ENCODE results near the gene KRTAP12-3.
A peak's percentile ranks its signal among the peaks of the same experiment; 100 is the strongest.
"Not testable (repeated sequence)": the region's sequence is repeated elsewhere in the genome, so short reads cannot be mapped to it uniquely, and the experiment has no call there.

KRTAP12-3 gene

GRCh38 chr21:44653123-44653522, 4.6 kb upstream of the KRTAP12-3 start:
- no peak for DNase-seq

- no peak for DNase-seq
Measured at GRCh38 chr21:44653656-44654575, 3.8 kb upstream of the KRTAP12-3 start.

GRCh38 chr21:44654576-44655175, 3.1 kb upstream of the KRTAP12-3 start, which contains the start of gene KRTAP12-4:
KRTAP12-4 (minus strand) TSS chr21:44654659; CDS start chr21:44654614, 45 bp downstream.
- no peak for DNase-seq

GRCh38 chr21:44656868-44657267, 864 bp upstream of the KRTAP12-3 start:
- no peak for DNase-seq

- DNase-seq, result no peak
Measured at GRCh38 chr21:44658541-44658910, 794 bp downstream of the KRTAP12-3 start.

GRCh38 chr21:44658913-44659595, 1.3 kb downstream of the KRTAP12-3 start:
- peak in 1 of 4 experiments; percentile 0 for DNase-seq

- DNase-seq, result not testable (repeated sequence)
Measured at GRCh38 chr21:44661567-44661966, 3.8 kb downstream of the KRTAP12-3 start.

GRCh38 chr21:44664691-44665090, 7.0 kb downstream of the KRTAP12-3 start:
- DNase-seq, result no peak

GRCh38 chr21:44666401-44667320, 8.9 kb downstream of the KRTAP12-3 start, which contains the start of gene KRTAP12-2:
KRTAP12-2 (minus strand) TSS chr21:44666927; CDS start chr21:44666886, 41 bp downstream.
- no peak for DNase-seq

- no peak for DNase-seq
Measured at GRCh38 chr21:44667612-44668011, 9.9 kb downstream of the KRTAP12-3 start.

GRCh38 chr21:44670642-44671432, 13.1 kb downstream of the KRTAP12-3 start:
- no peak for DNase-seq

- DNase-seq, result no peak
Measured at GRCh38 chr21:44671911-44672310, 14.2 kb downstream of the KRTAP12-3 start.

GRCh38 chr21:44677881-44678280, 20.1 kb downstream of the KRTAP12-3 start:
- no peak for DNase-seq

- DNase-seq, result no peak
Measured at GRCh38 chr21:44681152-44681551, 23.4 kb downstream of the KRTAP12-3 start.

GRCh38 chr21:44681861-44682579, 24.3 kb downstream of the KRTAP12-3 start, which contains the start of gene KRTAP12-1:
KRTAP12-1 (minus strand) TSS chr21:44682163; CDS start chr21:44682123, 40 bp downstream.
- no peak for DNase-seq

GRCh38 chr21:44682580-44683151, 24.9 kb downstream of the KRTAP12-3 start:
- no peak for DNase-seq

GRCh38 chr21:44684077-44684476, 26.3 kb downstream of the KRTAP12-3 start:
- no peak for DNase-seq

GRCh38 chr21:44684483-44684882, 26.8 kb downstream of the KRTAP12-3 start:
- no peak for DNase-seq

GRCh38 chr21:44685050-44685449, 27.3 kb downstream of the KRTAP12-3 start:
- not testable (repeated sequence) for DNase-seq

Data from suppressor macrophage (primary cell).